A673 (cell line): ENCODE data around the gene SPPL2B. TPM values are rescaled to one million over a fixed set of nuclear protein-coding genes. Genes with fewer than 3 reads are reported as not detected.

Experiments
- BruUV-seq: library from RNA; stranded (reverse); fragments of 400-500 nt; replicated peaks from 2 replicates; lab custom pipeline; 2021; lab: Mats Ljungman, UMichigan
- CTCF ChIA-PET: fragments of 300-600 bp; sonication (Branson Sonifier 250); formaldehyde crosslinking; loops from one replicate; lab custom pipeline; 2022; ENCODE audit warnings: antibody characterized with exemption; lab: Charles Lee
- POLR2A ChIA-PET: fragments of 300-600 bp; sonication (Branson Sonifier 250); formaldehyde crosslinking; loops from one replicate; lab custom pipeline; 2022; ENCODE audit warnings: antibody characterized with exemption; ENCODE audit not compliant: low non-redundant PET; lab: Charles Lee
- DNase-seq: peaks from one replicate; pipeline ENCODE4 v3.0.0-alpha.2; 2015; ENCODE audit warnings: low spot score
- H3K27ac ChIP-seq: fragments of 200-600 bp; sonication (generic); 2 replicates; pipeline ENCODE4 v1.5.1; 2016; ENCODE audit warnings: mixed run types, low read depth, mild to moderate bottlenecking, mixed read lengths, antibody characterized with exemption, low read length; ENCODE audit not compliant: poor library complexity, severe bottlenecking
- H3K27me3 ChIP-seq: fragments of 200-600 bp; sonication (generic); replicated peaks from 2 replicates; pipeline ENCODE4 v1.6.1; 2017; ENCODE audit warnings: mixed run types, low read depth, mild to moderate bottlenecking, mixed read lengths, antibody characterized with exemption, low read length; ENCODE audit not compliant: insufficient read depth, poor library complexity
- H3K36me3 ChIP-seq: fragments of 200-600 bp; sonication (generic); 2 replicates; pipeline ENCODE4 v1.6.1; 2016; ENCODE audit warnings: mixed run types, mild to moderate bottlenecking, mixed read lengths, antibody characterized with exemption, low read length; ENCODE audit not compliant: insufficient read depth, poor library complexity, severe bottlenecking
- H3K4me1 ChIP-seq: fragments of 200-600 bp; sonication (generic); 2 replicates; pipeline ENCODE4 v1.6.1; 2017; ENCODE audit warnings: mixed run types, mild to moderate bottlenecking, mixed read lengths, antibody characterized with exemption, low read length; ENCODE audit not compliant: insufficient read depth, poor library complexity, severe bottlenecking
- H3K4me3 ChIP-seq: fragments of 200-600 bp; sonication (generic); 2 replicates; pipeline ENCODE4 v1.5.1; 2016; ENCODE audit warnings: low read depth, mixed run types, mild to moderate bottlenecking, mixed read lengths, low read length; ENCODE audit not compliant: poor library complexity, severe bottlenecking
- H3K9me3 ChIP-seq: fragments of 200-600 bp; sonication (generic); 2 replicates; pipeline ENCODE4 v1.6.1; 2016; ENCODE audit warnings: mixed run types, low read depth, mild to moderate bottlenecking, mixed read lengths, antibody characterized with exemption, low read length; ENCODE audit not compliant: poor library complexity, severe bottlenecking
- CTCF ChIP-seq: fragments of 300-800, 200-600 bp; sonication (generic); conservative IDR thresholded peaks from 2 replicates; pipeline ENCODE4 v1.5.1; 2017; ENCODE audit warnings: low read depth, mild to moderate bottlenecking, antibody characterized with exemption, low read length, moderate library complexity, mixed read lengths
- EZH2 ChIP-seq: fragments of 200-600 bp; sonication (generic); IDR thresholded peaks from 2 replicates; pipeline ENCODE4 v1.6.1; 2017; ENCODE audit warnings: borderline replicate concordance, low read depth, mild to moderate bottlenecking, mixed read lengths, antibody characterized with exemption, low read length; ENCODE audit not compliant: poor library complexity, severe bottlenecking
- intact Hi-C: fragments of 100-400 bp; cut with micrococcal nuclease; formaldehyde crosslinking; loops from one replicate; pipeline ENCODE4 v1.10.0; 2022; ENCODE audit not compliant: unreplicated experiment
- total RNA-seq: library from RNA; stranded (reverse); gene quantifications from 2 replicates; pipeline ENCODE4 v1.2.3, GENCODE V29; 2021

SPPL2B gene
- total RNA-seq, 1 experiment from 2014 or later: 86.8 TPM

GRCh38 chr19:2315818-2316353, 12.6 kb upstream of the SPPL2B start:
- Histone ChIP-seq H3K9me3 (no peaks in the 10 kb centered on the region), H3K4me1 (no peaks in the 10 kb centered on the region), H3K27me3 (no peaks in the 10 kb centered on the region), H3K36me3 (no peaks in the 10 kb centered on the region), H3K27ac (no peak overlapping the region), H3K4me3 (no peak overlapping the region)
- intact Hi-C loops: no loop called here
- TF ChIP-seq EZH2 (no peak), CTCF (0 out of 2 replicates have a peak, but pooled peaks have one; percentile 20)
- POLR2A ChIA-PET: no interaction called here
- CTCF ChIA-PET: no interaction called here
- DNase-seq: no peak
- no TSS peak for BruUV-seq

GRCh38 chr19:2317300-2317699, 11.2 kb upstream of the SPPL2B start:
- Histone ChIP-seq H3K27me3 (no peaks in the 10 kb centered on the region), H3K4me3 (no peak overlapping the region), H3K27ac (no peak overlapping the region), H3K9me3 (no peaks in the 10 kb centered on the region), H3K4me1 (no peaks in the 10 kb centered on the region), H3K36me3 (no peaks in the 10 kb centered on the region)
- TF ChIP-seq CTCF (no peak), EZH2 (no peak)
- ChIA-PET CTCF (no interaction called here), POLR2A (no interaction called here)
- DNase-seq: no peak
- intact Hi-C loops: no loop called here
- BruUV-seq: no TSS peak

DNA sequence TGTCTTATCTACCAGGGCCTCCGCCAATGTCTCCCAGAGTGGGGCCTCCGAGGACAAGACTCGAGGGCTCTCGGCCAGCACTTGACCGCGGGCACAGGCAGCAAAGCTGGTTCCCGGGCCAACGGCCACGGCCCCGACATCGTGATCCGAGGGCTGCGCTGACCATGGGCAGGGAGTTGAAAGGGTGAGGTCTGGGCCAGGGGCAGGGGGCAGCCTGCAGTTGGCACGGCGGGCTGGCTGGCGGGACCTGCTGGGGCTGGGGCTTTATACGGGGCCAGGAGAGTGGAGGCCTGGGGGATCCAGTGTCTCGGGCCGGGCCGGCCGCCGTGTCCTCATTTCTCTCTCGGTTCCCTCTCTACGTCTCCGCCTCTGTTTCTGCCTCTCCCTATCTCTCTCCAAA, 10.7 kb upstream of the SPPL2B start:
- Histone ChIP-seq H3K9me3 (no peaks in the 10 kb centered on the region), H3K36me3 (peaks cover 4% of the 10 kb centered on the region), H3K27me3 (no peaks in the 10 kb centered on the region), H3K27ac (no peak overlapping the region), H3K4me3 (no peak overlapping the region), H3K4me1 (no peaks in the 10 kb centered on the region)
- TF ChIP-seq CTCF (no peak), EZH2 (no peak)
- DNase-seq: no peak
- BruUV-seq: no TSS peak
- intact Hi-C loops: no loop called here
- CTCF ChIA-PET: no interaction called here
- POLR2A ChIA-PET: no interaction called here
